ENCODE data around the gene GMCL1.
"Not testable (repeated sequence)": the region's sequence is repeated elsewhere in the genome, so short reads cannot be mapped to it uniquely, and the experiment has no call there.

Gene GMCL1

GRCh38 chr2:69848186-69848790 lies 18.8 kb downstream of the GMCL1 start:
- DNase-seq (ENCODE audit: low read depth), result no peak

GRCh38 chr2:69858261-69858660 lies 28.8 kb downstream of the GMCL1 start:
- no peak for DNase-seq (ENCODE audit: low read depth)

GRCh38 chr2:69863298-69863697 lies 33.8 kb downstream of the GMCL1 start:
- no peak for DNase-seq (ENCODE audit: low read depth)

GRCh38 chr2:69888451-69888850 lies 59.0 kb downstream of the GMCL1 start:
- DNase-seq (ENCODE audit: low read depth), result no peak

- DNase-seq (ENCODE audit: low read depth), result no peak
Measured at GRCh38 chr2:69889302-69889701, 59.8 kb downstream of the GMCL1 start.

- DNase-seq (ENCODE audit: low read depth), result no peak
Measured at GRCh38 chr2:69890881-69891280, 61.4 kb downstream of the GMCL1 start.

- not testable (repeated sequence) for DNase-seq (ENCODE audit: low read depth)
Measured at GRCh38 chr2:69892838-69893424, 63.5 kb downstream of the GMCL1 start.

- peak; percentile 66 for DNase-seq (ENCODE audit: low read depth)
Measured at GRCh38 chr2:69893684-69894551, 64.5 kb downstream of the GMCL1 start, which contains the start of gene SNRNP27. Gene SNRNP27, plus strand, starts transcription at chr2:69893956. Its CDS starts 29 bp downstream, at chr2:69893985.

GRCh38 chr2:69894737-69895136 lies 65.3 kb downstream of the GMCL1 start:
- not testable (repeated sequence) for DNase-seq (ENCODE audit: low read depth)

- DNase-seq (ENCODE audit: low read depth), result no peak
Measured at GRCh38 chr2:69902213-69902922, 72.9 kb downstream of the GMCL1 start.

GRCh38 chr2:69907216-69907615 lies 77.8 kb downstream of the GMCL1 start:
- no peak for DNase-seq (ENCODE audit: low read depth)

- no peak for DNase-seq (ENCODE audit: low read depth)
Measured at GRCh38 chr2:69911985-69912563, 82.6 kb downstream of the GMCL1 start.

GRCh38 chr2:69914164-69914949 lies 84.9 kb downstream of the GMCL1 start:
- DNase-seq (ENCODE audit: low read depth), result peak; percentile 100

- no peak for DNase-seq (ENCODE audit: low read depth)
Measured at GRCh38 chr2:69914950-69915945, 85.8 kb downstream of the GMCL1 start, which contains the start of gene MXD1. Gene MXD1, plus strand, starts transcription at chr2:69915109. Its CDS starts 222 bp downstream, at chr2:69915331.

- no peak for DNase-seq (ENCODE audit: low read depth)
Measured at GRCh38 chr2:69916106-69916505, 86.6 kb downstream of the GMCL1 start.

GRCh38 chr2:69917852-69918251 lies 88.4 kb downstream of the GMCL1 start:
- DNase-seq (ENCODE audit: low read depth), result no peak

GRCh38 chr2:69918401-69918800 lies 88.9 kb downstream of the GMCL1 start:
- no peak for DNase-seq (ENCODE audit: low read depth)

- DNase-seq (ENCODE audit: low read depth), result no peak
Measured at GRCh38 chr2:69923116-69923515, 93.7 kb downstream of the GMCL1 start.

- DNase-seq (ENCODE audit: low read depth), result no peak
Measured at GRCh38 chr2:69926849-69927515, 97.5 kb downstream of the GMCL1 start.
